SU-DHL-6 (cell line): ENCODE data around the gene NCAPG2.

Experiments used
- EZH2phosphoT487 ChIP-seq: fragments of 200-600 bp; sonication (generic), shearing (Covaris generic); conservative IDR thresholded peaks from 2 replicates; pipeline ENCODE4 v1.6.1; 2018; ENCODE audit warnings: mild to moderate bottlenecking, antibody characterized with exemption, low read length, moderate library complexity, mixed read lengths
- TF ChIP-seq, protein P1 (sequence below): fragments of 200-600 bp; sonication (generic); IDR thresholded peaks from one replicate; pipeline ENCODE4 v1.5.1; 2017; ENCODE audit warnings: antibody characterized with exemption, mild to moderate bottlenecking, low read length, moderate library complexity; ENCODE audit not compliant: insufficient read depth, poor library complexity, severe bottlenecking

DNA sequence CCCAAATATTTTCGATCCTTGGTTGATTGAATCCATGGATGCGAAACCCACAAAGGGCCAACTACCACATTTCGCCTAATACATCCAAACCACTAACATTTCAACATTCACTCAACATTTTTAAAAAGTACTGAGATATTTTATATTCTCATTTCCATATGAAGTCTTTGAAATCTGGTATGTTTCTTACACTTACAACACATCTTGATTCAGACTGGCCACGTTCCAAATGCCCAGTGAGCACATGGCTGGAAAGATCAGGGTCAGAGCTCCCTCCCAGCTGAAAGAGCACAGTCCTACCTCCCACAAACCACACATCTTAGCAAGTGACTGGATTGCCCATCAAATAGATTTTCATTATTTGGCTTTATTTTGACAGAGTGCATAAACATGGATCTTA is 18.9 kb downstream of the NCAPG2 start:
- TF ChIP-seq, protein P1, sequence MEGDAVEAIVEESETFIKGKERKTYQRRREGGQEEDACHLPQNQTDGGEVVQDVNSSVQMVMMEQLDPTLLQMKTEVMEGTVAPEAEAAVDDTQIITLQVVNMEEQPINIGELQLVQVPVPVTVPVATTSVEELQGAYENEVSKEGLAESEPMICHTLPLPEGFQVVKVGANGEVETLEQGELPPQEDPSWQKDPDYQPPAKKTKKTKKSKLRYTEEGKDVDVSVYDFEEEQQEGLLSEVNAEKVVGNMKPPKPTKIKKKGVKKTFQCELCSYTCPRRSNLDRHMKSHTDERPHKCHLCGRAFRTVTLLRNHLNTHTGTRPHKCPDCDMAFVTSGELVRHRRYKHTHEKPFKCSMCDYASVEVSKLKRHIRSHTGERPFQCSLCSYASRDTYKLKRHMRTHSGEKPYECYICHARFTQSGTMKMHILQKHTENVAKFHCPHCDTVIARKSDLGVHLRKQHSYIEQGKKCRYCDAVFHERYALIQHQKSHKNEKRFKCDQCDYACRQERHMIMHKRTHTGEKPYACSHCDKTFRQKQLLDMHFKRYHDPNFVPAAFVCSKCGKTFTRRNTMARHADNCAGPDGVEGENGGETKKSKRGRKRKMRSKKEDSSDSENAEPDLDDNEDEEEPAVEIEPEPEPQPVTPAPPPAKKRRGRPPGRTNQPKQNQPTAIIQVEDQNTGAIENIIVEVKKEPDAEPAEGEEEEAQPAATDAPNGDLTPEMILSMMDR: no peak
- no peak for TF ChIP-seq EZH2phosphoT487
